Left cardiac atrium (tissue), 4 donors: ENCODE data around the gene AHCTF1. TPM values are rescaled to one million over a fixed set of nuclear protein-coding genes. Genes with fewer than 3 reads are reported as not detected.
"Not testable (repeated sequence)": the region's sequence is repeated elsewhere in the genome, so short reads cannot be mapped to it uniquely, and the experiment has no call there.

Experiments used
- ATAC-seq, 2 donors: fragments of 200-7000 bp; cut with Tn5 transposase; one replicate each; pipeline ENCODE4 v1.9.1; 2020; ENCODE audit warnings: mild to moderate bottlenecking in 2 of 2, moderate library complexity in 2 of 2
- DNase-seq: peaks from one replicate; pipeline ENCODE4 v3.0.0-alpha.2; 2020
- intact Hi-C, 2 donors: fragments of 100-400 bp; cut with DNase I; formaldehyde crosslinking; loops; one replicate each; pipeline versions ENCODE4 v1.14.1 to v1.15.1; 2022 to 2023
- total RNA-seq, 2 donors: library from RNA; stranded (reverse); fragmentation: NEBNext Ultra II Directional; extraction: Animal tissue kit (Norgen Biotek cat#: 25700); gene quantifications; one replicate each; pipeline ENCODE4 v1.2.1, GENCODE V29; 2021
- donor health status: DM: no; HTN: yes; CAD: no.
- donor health status: DM: no; HTN: yes; CAD: no; lungs with severe emphysema.
- donor health status: DM: yes; HTN: yes; CAD: no.
- donor health status: Dilated cardiomyopathy.

The AHCTF1 gene
- total RNA-seq, 2 donors from 2014 or later = 20.0 to 23.6 TPM

GRCh38 chr1:246813325-246813724 is 118.4 kb downstream of the AHCTF1 start:
- ATAC-seq, intact Hi-C loops: not testable (repeated sequence)

GRCh38 chr1:246811985-246812384 is 119.8 kb downstream of the AHCTF1 start:
- DNase-seq = no peak
- intact Hi-C loops = no loop called here
- ATAC-seq = no peak

More at GRCh38 chr1:246813325-246813724, 118.4 kb downstream of the AHCTF1 start:
- not testable (repeated sequence) for DNase-seq

GRCh38 chr1:246809473-246809872 is 122.3 kb downstream of the AHCTF1 start:
- DNase-seq = no peak
- intact Hi-C loops = no loop called here
- no peak for ATAC-seq

GRCh38 chr1:246805135-246805716 is 126.5 kb downstream of the AHCTF1 start:
- intact Hi-C loops = no loop called here
- ATAC-seq (no peak), DNase-seq (no peak)

GRCh38 chr1:246803883-246804282 is 127.9 kb downstream of the AHCTF1 start:
- intact Hi-C loops = no loop called here
- ATAC-seq = no peak
- no peak for DNase-seq

GRCh38 chr1:246803373-246803772 is 128.4 kb downstream of the AHCTF1 start:
- no peak for ATAC-seq
- DNase-seq = no peak
- intact Hi-C loops = no loop called here

GRCh38 chr1:246801241-246802020 is 130.3 kb downstream of the AHCTF1 start:
- ATAC-seq = no peak
- intact Hi-C loops = no loop called here
- DNase-seq = no peak

GRCh38 chr1:246800756-246801155 is 131.0 kb downstream of the AHCTF1 start:
- intact Hi-C loops = no loop called here
- DNase-seq (no peak), ATAC-seq (no peak)

GRCh38 chr1:246800356-246800755 is 131.4 kb downstream of the AHCTF1 start:
- DNase-seq = no peak
- ATAC-seq = no peak
- intact Hi-C loops = no loop called here

- intact Hi-C loops = no loop called here
- ATAC-seq (no peak), DNase-seq (no peak)
These were observed 132.9 kb downstream of the AHCTF1 start for GRCh38 chr1:246798606-246799496.

- DNase-seq = no peak
- ATAC-seq = no peak
- intact Hi-C loops = no loop called here
These were observed 133.6 kb downstream of the AHCTF1 start for GRCh38 chr1:246798107-246798506.

GRCh38 chr1:246797597-246797996 is 134.2 kb downstream of the AHCTF1 start:
- intact Hi-C loops = no loop called here
- DNase-seq (no peak), ATAC-seq (no peak)

- ATAC-seq = no peak
- no peak for DNase-seq
- intact Hi-C loops = no loop called here
These were observed 134.6 kb downstream of the AHCTF1 start for GRCh38 chr1:246797157-246797556.

GRCh38 chr1:246795906-246796694 is 135.6 kb downstream of the AHCTF1 start:
- intact Hi-C loops = no loop called here
- DNase-seq (no peak), ATAC-seq (no peak)

GRCh38 chr1:246794828-246795671 is 136.7 kb downstream of the AHCTF1 start:
- peak; percentile 42 for DNase-seq
- ATAC-seq = peak; percentile 29 to 36
- intact Hi-C loops = no loop called here

- intact Hi-C loops = no loop called here
- DNase-seq (no peak), ATAC-seq (peak in 1 of 2 donors; percentile 39)
These were observed 137.5 kb downstream of the AHCTF1 start for GRCh38 chr1:246794048-246794827.

- DNase-seq = no peak
- intact Hi-C loops = no loop called here
- ATAC-seq = no peak
These were observed 138.3 kb downstream of the AHCTF1 start for GRCh38 chr1:246793356-246793896.
